Stimulated activated naive B cell treated with anti-CD40 and anti-IgM and Interleukin-4, amounts not matched to agents 10 μg/mL and 1 μg/mL and 100 μg/mL, for 72 hours (primary cell): ENCODE data around the gene TECPR2.

Experiments used
- ATAC-seq, 2 donors: fragments of 150-1000 bp; cut with Tn5 transposase; replicated peaks; 2 replicates each; pipeline ENCODE4 v1.10.0; 2021; ENCODE audit warnings: moderate library complexity in 1 of 2
- DNase-seq: peaks from one replicate; pipeline ENCODE4 v3.0.0; 2021
- H3K27ac Mint-ChIP-seq: one replicate; pipeline ENCODE4 v1.8.0; 2022; ENCODE audit warnings: mild to moderate bottlenecking, mixed read lengths
- H3K27me3 Mint-ChIP-seq, 2 donors: one replicate each; pipeline ENCODE4 v1.8.0; 2022; ENCODE audit warnings: mixed read lengths in 2 of 2
- H3K36me3 Mint-ChIP-seq, 2 donors: one replicate each; pipeline ENCODE4 v1.8.0; 2022; ENCODE audit warnings: mixed read lengths in 2 of 2, mild to moderate bottlenecking in 1 of 2
- H3K4me1 Mint-ChIP-seq, 2 donors: one replicate each; pipeline ENCODE4 v1.8.0; 2022; ENCODE audit warnings: mixed read lengths in 2 of 2, mild to moderate bottlenecking in 1 of 2
- H3K4me3 Mint-ChIP-seq, 2 donors: one replicate each; pipeline ENCODE4 v1.8.0; 2022; ENCODE audit warnings: mild to moderate bottlenecking in 2 of 2, mixed read lengths in 2 of 2, moderate library complexity in 1 of 2
- H3K9me3 Mint-ChIP-seq, 2 donors: one replicate each; pipeline ENCODE4 v1.8.0; 2022; ENCODE audit warnings: mixed read lengths in 2 of 2, mild to moderate bottlenecking in 1 of 2

TECPR2 gene, protein sequence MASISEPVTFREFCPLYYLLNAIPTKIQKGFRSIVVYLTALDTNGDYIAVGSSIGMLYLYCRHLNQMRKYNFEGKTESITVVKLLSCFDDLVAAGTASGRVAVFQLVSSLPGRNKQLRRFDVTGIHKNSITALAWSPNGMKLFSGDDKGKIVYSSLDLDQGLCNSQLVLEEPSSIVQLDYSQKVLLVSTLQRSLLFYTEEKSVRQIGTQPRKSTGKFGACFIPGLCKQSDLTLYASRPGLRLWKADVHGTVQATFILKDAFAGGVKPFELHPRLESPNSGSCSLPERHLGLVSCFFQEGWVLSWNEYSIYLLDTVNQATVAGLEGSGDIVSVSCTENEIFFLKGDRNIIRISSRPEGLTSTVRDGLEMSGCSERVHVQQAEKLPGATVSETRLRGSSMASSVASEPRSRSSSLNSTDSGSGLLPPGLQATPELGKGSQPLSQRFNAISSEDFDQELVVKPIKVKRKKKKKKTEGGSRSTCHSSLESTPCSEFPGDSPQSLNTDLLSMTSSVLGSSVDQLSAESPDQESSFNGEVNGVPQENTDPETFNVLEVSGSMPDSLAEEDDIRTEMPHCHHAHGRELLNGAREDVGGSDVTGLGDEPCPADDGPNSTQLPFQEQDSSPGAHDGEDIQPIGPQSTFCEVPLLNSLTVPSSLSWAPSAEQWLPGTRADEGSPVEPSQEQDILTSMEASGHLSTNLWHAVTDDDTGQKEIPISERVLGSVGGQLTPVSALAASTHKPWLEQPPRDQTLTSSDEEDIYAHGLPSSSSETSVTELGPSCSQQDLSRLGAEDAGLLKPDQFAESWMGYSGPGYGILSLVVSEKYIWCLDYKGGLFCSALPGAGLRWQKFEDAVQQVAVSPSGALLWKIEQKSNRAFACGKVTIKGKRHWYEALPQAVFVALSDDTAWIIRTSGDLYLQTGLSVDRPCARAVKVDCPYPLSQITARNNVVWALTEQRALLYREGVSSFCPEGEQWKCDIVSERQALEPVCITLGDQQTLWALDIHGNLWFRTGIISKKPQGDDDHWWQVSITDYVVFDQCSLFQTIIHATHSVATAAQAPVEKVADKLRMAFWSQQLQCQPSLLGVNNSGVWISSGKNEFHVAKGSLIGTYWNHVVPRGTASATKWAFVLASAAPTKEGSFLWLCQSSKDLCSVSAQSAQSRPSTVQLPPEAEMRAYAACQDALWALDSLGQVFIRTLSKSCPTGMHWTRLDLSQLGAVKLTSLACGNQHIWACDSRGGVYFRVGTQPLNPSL (N-terminal part only)

DNA sequence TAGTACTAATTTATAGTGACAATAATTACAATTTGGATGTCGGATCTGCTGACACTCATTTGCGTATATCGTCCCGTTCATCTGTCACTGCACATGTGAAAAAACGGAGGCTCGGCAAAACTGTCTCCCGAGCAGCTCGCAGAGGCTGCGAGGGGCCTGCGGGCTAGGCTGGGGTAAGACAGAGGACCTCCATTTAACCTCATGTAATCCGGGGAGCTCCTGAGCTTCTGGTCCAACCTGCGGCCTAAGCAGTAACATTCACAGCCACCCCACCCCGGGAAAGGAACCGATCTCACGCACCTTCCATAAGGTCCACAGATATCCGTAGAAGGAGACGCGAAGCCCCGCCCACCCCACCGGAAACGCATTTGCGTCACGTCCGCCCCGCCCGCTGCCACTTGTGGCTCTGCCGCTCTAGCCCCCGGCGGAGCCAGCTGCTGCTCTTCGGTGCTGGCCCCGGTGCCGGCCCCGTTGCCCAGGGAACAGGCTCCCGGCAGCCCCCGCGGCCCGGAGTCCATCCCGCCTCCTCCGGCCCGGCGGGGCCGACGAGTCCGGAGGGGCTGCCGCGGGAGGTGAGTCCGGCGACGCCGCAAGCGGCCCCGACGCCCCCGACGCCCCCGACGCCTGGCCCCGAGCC lies at the start of gene TECPR2, which contains the start of gene CINP:
TECPR2 (plus strand) TSS at position 397 of the 637 bp plus-strand sequence. CDS start 13,781 bp downstream, outside the sequence.
CINP (minus strand) TSS at position 346 of the 637 bp plus-strand sequence; CDS start at position 307, 39 bp downstream.
- Mint-ChIP-seq H3K4me1 (peaks cover 25 to 36% of the 10 kb centered on the region in 2 donors), H3K4me3 (no peak within 1 kb of the TSS), H3K9me3 (no peaks in the 10 kb centered on the region), H3K27ac (peak within 1 kb of the TSS; percentile 98), H3K36me3 (peaks cover 19 to 27% of the 10 kb centered on the region in 2 donors), H3K27me3 (no peaks in the 10 kb centered on the region)
- DNase-seq (peak; percentile 92), ATAC-seq (peak; percentile 80 to 88)

DNA sequence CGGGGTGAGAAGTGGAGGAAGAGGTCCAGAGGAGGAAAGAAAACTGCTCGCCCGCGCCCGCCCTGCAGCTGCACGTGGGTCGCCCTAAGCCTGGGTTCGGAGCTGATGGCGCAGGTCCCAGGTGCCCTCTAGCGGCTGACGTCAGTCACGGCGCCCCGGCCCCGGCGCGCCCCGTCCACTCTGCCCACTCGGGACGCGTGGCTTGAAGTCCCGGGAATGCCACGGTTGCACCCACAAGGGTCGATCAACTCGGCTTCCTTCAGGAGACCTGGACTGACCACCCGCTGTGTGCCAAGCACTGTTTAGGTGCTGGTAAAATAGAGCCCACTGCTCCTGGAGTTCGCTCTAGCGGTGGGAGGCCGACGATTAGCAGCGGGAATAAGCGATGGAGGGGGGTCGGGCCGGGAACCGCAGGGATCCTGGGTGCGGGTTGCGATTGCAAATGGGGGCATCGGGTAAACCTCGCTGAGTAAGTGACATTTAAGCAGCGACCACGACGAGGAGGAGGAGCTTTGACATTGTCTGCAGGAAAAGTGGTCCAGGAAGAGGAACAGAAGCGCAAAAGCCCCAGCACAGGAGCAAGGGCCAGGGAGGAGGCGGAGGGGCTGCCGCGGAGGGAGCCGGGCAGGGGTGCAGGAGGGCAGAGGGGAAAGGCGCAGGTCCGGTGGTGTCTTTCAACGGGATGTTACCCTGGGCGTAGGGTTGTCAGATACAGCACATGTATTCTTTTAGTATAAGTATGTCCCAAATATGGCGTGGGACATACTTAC lies 48.3 kb upstream of the TECPR2 start:
- DNase-seq (peak; percentile 71), ATAC-seq (peak; percentile 64 to 65)
- H3K36me3 Mint-ChIP-seq = peaks cover 4 to 5% of the 10 kb centered on the region in 2 donors
- peak overlapping the region; percentile 60 for H3K27ac Mint-ChIP-seq
- H3K4me3 Mint-ChIP-seq = peak overlapping the region; percentile 89 to 92
- H3K4me1 Mint-ChIP-seq = peaks cover 33 to 53% of the 10 kb centered on the region in 2 donors
- H3K9me3 Mint-ChIP-seq = peaks cover 0 to 2% of the 10 kb centered on the region in 2 donors
- H3K27me3 Mint-ChIP-seq = peaks cover 4 to 6% of the 10 kb centered on the region in 2 donors

DNA sequence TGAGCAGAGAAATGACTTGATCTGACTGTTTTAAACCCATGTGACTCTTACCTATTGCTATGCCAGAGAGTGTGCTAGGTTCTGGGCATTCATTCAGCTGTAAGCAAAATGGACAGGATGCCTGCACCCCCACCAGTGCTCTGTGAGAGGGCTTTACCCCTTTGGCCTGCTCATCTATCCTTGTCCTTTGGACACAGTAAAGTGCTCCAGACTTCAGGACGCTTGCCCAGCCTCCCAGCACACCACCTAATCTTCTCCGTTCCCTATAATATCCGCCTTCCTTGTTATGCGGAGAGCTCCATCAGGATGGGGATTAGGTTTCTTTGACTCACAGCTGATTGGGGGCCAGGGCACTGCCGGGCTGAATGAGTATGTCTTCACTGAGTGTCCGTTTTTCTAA lies 47.6 kb upstream of the TECPR2 start:
- peaks cover 0 to 2% of the 10 kb centered on the region in 2 donors for H3K9me3 Mint-ChIP-seq
- H3K4me1 Mint-ChIP-seq = peaks cover 34 to 54% of the 10 kb centered on the region in 2 donors
- DNase-seq (no peak), ATAC-seq (no peak)
- H3K27ac Mint-ChIP-seq = peak overlapping the region; percentile 14
- H3K36me3 Mint-ChIP-seq = peaks cover 4 to 5% of the 10 kb centered on the region in 2 donors
- H3K4me3 Mint-ChIP-seq = peak overlapping the region; percentile 89 to 92
- H3K27me3 Mint-ChIP-seq = peaks cover 4 to 6% of the 10 kb centered on the region in 2 donors

DNA sequence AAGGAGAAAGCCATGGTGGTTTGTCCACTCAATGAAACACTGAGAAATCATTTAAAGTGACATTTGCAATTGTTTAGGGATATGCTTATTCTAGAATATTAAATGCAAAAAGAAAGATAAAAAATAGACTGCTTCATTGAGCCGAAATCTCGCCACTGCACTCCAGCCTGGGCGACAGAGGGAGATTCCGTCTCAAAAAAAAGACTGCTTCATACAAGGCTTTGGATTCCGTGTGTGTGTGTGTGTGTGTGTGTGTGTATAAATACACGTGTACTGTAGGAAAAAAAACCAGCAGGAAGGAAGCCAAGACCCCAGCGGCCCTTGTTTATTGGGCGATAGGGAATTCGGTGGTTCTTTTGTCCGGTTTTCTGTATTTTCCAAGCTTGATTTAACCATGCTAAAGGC lies 46.4 kb upstream of the TECPR2 start:
- Mint-ChIP-seq H3K27me3 (peaks cover 4 to 6% of the 10 kb centered on the region in 2 donors), H3K4me1 (peaks cover 35 to 61% of the 10 kb centered on the region in 2 donors), H3K9me3 (peaks cover 0 to 2% of the 10 kb centered on the region in 2 donors), H3K36me3 (peaks cover 4 to 5% of the 10 kb centered on the region in 2 donors), H3K4me3 (peak overlapping the region; percentile 91 to 95), H3K27ac (peak overlapping the region; percentile 99)
- ATAC-seq (no peak), DNase-seq (no peak)

DNA sequence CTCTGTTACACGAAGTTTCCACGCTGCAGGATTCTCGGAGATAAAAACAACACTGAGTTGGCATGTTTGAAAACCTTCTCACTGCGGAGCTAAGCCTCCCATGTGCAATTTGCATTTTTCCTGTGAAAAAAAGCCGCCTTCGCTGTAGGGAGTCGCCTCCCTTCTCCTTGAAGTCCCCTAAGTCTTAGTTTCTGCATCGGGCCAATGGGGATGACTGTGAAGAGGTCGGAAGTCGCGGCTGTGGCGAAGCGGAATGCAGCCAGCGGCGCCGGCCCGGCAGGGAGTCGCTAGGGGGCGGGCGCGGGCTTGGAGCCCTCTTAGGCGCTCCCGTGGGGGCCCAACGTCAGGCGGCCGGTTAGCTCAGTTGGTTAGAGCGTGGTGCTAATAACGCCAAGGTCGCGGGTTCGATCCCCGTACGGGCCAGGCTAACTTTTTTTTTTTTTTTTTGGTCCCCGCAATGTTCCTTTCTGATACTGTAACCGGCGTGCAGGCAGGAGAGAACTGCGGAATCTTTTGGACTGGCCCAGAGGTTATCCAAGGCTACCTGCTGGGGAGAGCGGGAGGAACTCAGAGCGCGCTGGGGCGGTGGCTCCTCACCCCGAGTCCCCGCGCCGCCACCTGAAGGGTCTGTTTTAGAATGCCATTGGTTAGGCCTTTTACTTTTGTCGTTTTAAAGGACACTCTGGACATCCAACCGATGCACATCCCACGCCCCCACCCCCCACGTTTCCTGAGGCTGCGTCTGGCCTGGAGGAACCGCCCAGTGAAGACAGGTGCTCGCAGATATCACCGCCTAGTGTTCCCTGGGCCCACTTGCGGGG lies 45.8 kb upstream of the TECPR2 start:
- Mint-ChIP-seq H3K36me3 (peaks cover 4 to 5% of the 10 kb centered on the region in 2 donors), H3K27ac (peak overlapping the region; percentile 99), H3K9me3 (peaks cover 0 to 2% of the 10 kb centered on the region in 2 donors), H3K27me3 (peaks cover 4 to 6% of the 10 kb centered on the region in 2 donors), H3K4me1 (peaks cover 40 to 67% of the 10 kb centered on the region in 2 donors), H3K4me3 (peak overlapping the region; percentile 91 to 95)
- DNase-seq (peak; percentile 91), ATAC-seq (peak; percentile 72 to 75)

DNA sequence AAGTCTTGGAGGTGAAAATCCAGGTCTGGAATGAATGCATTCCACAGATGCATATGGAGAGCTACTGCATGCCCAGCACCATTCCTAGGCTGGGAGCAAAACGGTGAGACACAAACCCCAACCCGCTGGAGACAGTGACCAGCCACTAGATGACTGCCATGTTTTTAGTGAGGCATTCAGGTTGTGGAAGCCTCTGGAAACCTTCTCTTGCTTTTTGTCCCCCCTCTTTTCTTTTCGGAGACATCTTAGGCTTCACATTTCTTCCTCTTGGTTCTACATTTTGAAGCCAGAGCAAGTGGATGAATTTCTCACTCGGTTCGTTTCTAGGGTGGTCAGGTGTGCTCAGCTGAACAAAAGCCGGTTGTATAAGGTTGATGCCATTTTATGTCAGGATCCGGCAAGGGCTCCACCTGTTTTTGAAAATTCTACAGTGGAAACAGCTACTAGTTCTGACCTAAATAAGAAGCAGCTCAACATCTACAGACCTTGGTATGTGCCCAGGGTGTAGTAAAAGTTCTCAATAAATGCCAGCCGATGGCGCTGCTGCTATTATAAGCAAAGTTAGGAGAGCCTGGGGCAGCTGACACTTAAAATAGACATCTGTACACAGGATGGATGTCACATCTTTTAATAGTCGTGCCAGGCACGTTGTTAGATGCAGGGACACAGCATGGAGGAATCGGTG lies 45.0 kb upstream of the TECPR2 start:
- H3K27ac Mint-ChIP-seq = peak overlapping the region; percentile 99

DNA sequence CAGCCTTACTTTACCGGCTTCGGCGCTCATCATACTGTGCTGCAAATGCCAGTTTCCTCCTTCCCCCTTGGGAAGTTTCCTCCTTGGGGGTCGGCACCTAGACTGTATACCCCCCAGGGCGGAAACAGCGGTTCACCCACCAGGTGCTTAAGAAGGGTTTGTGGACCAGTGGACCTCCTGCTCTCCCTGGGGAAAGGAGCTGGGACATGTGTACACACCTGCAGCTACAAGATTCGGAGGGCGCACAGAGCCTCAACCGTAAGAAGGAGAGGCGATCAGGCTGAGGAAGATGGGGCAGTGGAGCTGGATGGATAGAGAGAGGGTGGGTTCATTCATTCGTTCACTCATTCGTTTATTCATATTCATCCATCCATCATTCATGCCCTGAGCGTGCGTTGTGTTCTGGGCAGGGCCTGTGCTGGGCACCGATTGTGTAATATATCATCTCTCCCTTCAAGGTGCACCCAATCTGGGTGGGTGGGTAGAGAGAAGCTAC lies 43.9 kb upstream of the TECPR2 start:
- H3K4me1 Mint-ChIP-seq = peaks cover 42 to 75% of the 10 kb centered on the region in 2 donors
- peaks cover 0 to 2% of the 10 kb centered on the region in 2 donors for H3K9me3 Mint-ChIP-seq
- peaks cover 4 to 5% of the 10 kb centered on the region in 2 donors for H3K36me3 Mint-ChIP-seq
- DNase-seq (no peak), ATAC-seq (no peak)
- H3K27me3 Mint-ChIP-seq = peaks cover 4 to 6% of the 10 kb centered on the region in 2 donors
- peak overlapping the region; percentile 94 to 98 for H3K4me3 Mint-ChIP-seq
- H3K27ac Mint-ChIP-seq = peak overlapping the region; percentile 99

More for the DNA sequence above, 45.0 kb upstream of the TECPR2 start:
- DNase-seq = no peak
- H3K36me3 Mint-ChIP-seq = peaks cover 4 to 5% of the 10 kb centered on the region in 2 donors
- peak overlapping the region; percentile 91 to 95 for H3K4me3 Mint-ChIP-seq
- H3K4me1 Mint-ChIP-seq = peaks cover 40 to 72% of the 10 kb centered on the region in 2 donors
- peaks cover 0 to 2% of the 10 kb centered on the region in 2 donors for H3K9me3 Mint-ChIP-seq
- ATAC-seq = no peak
- H3K27me3 Mint-ChIP-seq = peaks cover 4 to 6% of the 10 kb centered on the region in 2 donors

DNA sequence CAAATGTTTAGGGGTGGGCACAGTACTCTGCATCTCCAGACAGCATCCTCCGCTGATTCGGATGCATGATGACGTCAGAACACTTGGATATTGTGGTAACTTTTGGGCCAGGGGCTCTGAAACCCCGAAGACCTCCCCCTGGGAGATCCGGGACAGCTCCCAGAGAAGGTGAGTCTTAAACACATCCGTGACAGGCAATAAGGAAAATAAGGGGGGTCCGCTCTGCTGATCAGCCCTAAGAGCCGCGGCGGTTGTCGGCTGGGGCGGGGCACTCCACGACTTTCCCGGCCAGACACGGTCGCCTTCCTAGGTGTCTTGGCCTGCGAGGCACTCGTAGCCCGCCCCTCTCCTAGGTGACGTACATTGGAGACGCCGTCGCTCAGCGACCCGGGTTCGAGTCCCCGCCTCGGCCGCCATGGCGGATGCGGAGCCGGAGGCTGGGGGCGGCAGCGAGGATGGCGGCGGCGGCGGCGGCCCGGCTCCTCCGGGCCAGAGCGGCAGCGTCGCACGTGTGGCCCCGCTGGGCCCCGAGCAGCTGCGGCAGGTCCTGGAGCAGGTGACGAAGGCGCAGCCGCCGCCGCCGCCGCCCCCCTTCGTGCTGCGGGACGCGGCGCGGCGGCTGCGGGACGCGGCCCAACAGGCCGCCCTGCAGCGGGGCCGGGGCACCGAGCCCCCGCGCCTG lies 43.2 kb upstream of the TECPR2 start, which contains the start of gene ZNF839:
ZNF839 (plus strand) TSS at position 396 of the 682 bp plus-strand sequence; CDS start at position 416, 20 bp downstream.
- peaks cover 4 to 5% of the 10 kb centered on the region in 2 donors for H3K36me3 Mint-ChIP-seq
- peak within 1 kb of the TSS; percentile 94 to 98 for H3K4me3 Mint-ChIP-seq
- DNase-seq = peak; percentile 90
- H3K27ac Mint-ChIP-seq = peak within 1 kb of the TSS; percentile 99
- H3K9me3 Mint-ChIP-seq = peaks cover 0 to 2% of the 10 kb centered on the region in 2 donors
- peaks cover 4 to 6% of the 10 kb centered on the region in 2 donors for H3K27me3 Mint-ChIP-seq
- H3K4me1 Mint-ChIP-seq = peaks cover 36 to 68% of the 10 kb centered on the region in 2 donors
- peak; percentile 76 to 82 for ATAC-seq

DNA sequence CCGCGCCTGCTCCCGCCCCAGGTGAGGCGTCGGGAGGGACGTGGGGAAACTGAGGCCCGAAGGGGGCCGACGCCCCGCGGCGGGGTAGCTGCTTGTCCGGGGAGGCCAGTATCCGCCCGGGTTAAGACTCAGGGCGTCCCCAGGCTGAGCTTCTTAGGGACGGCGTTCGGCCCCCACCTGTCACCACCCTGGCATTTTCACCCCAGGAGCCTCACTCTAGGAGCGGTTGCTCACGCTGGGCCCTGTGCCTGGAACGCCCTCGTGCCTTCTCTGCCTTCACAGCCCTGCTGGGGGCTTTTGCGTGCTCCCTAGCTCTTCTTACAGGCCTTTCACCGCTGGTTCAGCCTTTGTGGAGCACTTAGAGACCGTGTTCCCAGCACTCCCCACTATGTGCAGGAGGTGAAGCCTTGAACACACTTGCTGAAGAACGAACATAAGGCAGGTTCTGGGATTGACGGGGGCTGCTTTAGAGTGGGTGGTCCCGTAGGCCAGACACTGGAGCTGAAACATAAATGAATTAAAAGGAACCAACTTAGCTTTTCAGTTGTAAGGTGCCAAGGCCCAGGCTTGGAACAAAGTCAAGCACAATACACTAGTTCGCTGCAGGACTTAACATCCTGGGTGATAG lies 42.6 kb upstream of the TECPR2 start:
- Mint-ChIP-seq H3K4me3 (peak overlapping the region; percentile 90 to 92), H3K9me3 (peaks cover 0 to 2% of the 10 kb centered on the region in 2 donors), H3K36me3 (peaks cover 5 to 6% of the 10 kb centered on the region in 2 donors), H3K27ac (peak overlapping the region; percentile 95), H3K27me3 (peaks cover 4 to 6% of the 10 kb centered on the region in 2 donors), H3K4me1 (peaks cover 34 to 62% of the 10 kb centered on the region in 2 donors)
- ATAC-seq = peak; percentile 29 to 30
- DNase-seq = no peak

DNA sequence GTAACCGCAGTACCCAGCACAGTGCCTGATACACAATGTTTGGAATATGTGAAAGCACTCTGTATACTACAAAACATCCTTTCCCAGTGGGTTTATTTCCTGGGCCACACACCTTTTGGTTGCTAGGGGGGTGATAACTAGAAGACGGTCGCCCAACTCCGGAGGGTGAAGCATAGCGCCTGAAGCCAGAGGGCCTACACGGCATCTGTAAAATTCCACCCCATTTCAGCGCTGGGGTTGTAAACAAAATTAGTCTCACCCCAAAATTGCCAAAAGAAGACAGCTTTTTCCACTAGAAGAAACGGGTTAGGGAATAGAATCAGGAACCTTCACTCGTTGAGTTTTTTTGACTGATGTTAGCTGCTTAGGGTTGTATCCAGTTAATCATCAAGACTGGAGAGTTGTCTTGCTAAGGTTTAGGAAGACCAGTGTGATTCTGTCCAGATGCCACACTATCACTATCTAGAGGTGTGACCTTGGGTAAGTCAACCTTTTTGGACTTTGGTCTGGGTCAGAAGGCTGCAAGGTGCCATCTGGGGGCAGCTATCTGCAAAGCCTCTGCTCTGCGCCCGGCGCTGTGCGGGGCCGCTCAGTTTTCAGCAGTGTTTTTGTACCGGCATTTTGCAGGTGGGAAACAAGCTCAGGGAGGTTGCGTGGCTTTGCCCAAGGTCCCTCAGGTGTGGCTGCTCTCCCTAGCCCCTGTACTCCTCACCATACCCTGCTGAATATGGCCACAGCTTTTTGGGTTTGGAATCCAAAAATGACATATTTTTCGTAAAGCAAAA lies 41.9 kb upstream of the TECPR2 start:
- ATAC-seq (no peak), DNase-seq (no peak)
- peaks cover 4 to 6% of the 10 kb centered on the region in 2 donors for H3K27me3 Mint-ChIP-seq
- H3K4me3 Mint-ChIP-seq = peak overlapping the region; percentile 90 to 92
- peaks cover 34 to 59% of the 10 kb centered on the region in 2 donors for H3K4me1 Mint-ChIP-seq
- H3K27ac Mint-ChIP-seq = peak overlapping the region; percentile 95
- peaks cover 0 to 2% of the 10 kb centered on the region in 2 donors for H3K9me3 Mint-ChIP-seq
- peaks cover 5 to 7% of the 10 kb centered on the region in 2 donors for H3K36me3 Mint-ChIP-seq
